GM12892 (cell line): ENCODE data around the gene TAOK3.

Source experiments
- DNase-seq: peaks from one replicate; pipeline ENCODE4 v3.0.0; 2011; ENCODE audit not compliant: insufficient read length
- FAIRE-seq: peaks from 2 replicates; lab custom pipeline; 2011; peaks lifted over from hg19 to GRCh38; lab: Jason Lieb, UNC
- POLR2A ChIP-seq: IDR thresholded peaks from 2 replicates; pipeline ENCODE4 v1.6.1; 2011; ENCODE audit warnings: low read depth, low read length, control low read depth
- POLR2AphosphoS5 ChIP-seq: IDR thresholded peaks from 2 replicates; pipeline ENCODE4 v1.6.1; 2011; ENCODE audit warnings: low read depth, low read length, control low read depth
- TAF1 ChIP-seq: IDR thresholded peaks from 2 replicates; pipeline ENCODE4 v1.6.1; 2011; ENCODE audit warnings: low read depth, mild to moderate bottlenecking, control low read depth, low read length, borderline replicate concordance

The TAOK3 gene

GRCh38 chr12:118219106-118219505, 153.6 kb downstream of the TAOK3 start:
- no peak for DNase-seq
- FAIRE-seq, result no peak
- TF ChIP-seq POLR2AphosphoS5 (no peak), POLR2A (no peak), TAF1 (no peak)

- no peak for FAIRE-seq
- TF ChIP-seq TAF1, result no peak
- TF ChIP-seq POLR2AphosphoS5, result no peak
- no peak for TF ChIP-seq POLR2A
- no peak for DNase-seq
These were observed 159.3 kb downstream of the TAOK3 start for GRCh38 chr12:118213452-118213851.

GRCh38 chr12:118212606-118213005, 160.1 kb downstream of the TAOK3 start:
- TF ChIP-seq TAF1 (no peak), POLR2AphosphoS5 (no peak), POLR2A (no peak)
- FAIRE-seq (no peak), DNase-seq (no peak)

GRCh38 chr12:118206107-118206412, 166.6 kb downstream of the TAOK3 start:
- no peak for DNase-seq
- FAIRE-seq, result peak; percentile 48
- TF ChIP-seq POLR2A (no peak), TAF1 (no peak), POLR2AphosphoS5 (no peak)

GRCh38 chr12:118193958-118194357, 178.7 kb downstream of the TAOK3 start:
- FAIRE-seq (no peak), DNase-seq (no peak)
- TF ChIP-seq POLR2AphosphoS5, result no peak

GRCh38 chr12:118193477-118193876, 179.2 kb downstream of the TAOK3 start:
- FAIRE-seq (no peak), DNase-seq (no peak)
- TF ChIP-seq TAF1 (no peak), POLR2A (no peak), POLR2AphosphoS5 (no peak)

- no peak for DNase-seq
- FAIRE-seq, result peak; percentile 9
- TF ChIP-seq POLR2AphosphoS5 (no peak), POLR2A (no peak), TAF1 (no peak)
These were observed 182.4 kb downstream of the TAOK3 start for GRCh38 chr12:118190266-118190665.

- FAIRE-seq, result no peak
- no peak for DNase-seq
These were observed 182.9 kb downstream of the TAOK3 start for GRCh38 chr12:118189741-118190191.

GRCh38 chr12:118188690-118189371, 183.9 kb downstream of the TAOK3 start:
- DNase-seq (no peak), FAIRE-seq (no peak)
- TF ChIP-seq POLR2AphosphoS5, result no peak
- TF ChIP-seq POLR2A, result no peak
- TF ChIP-seq TAF1, result no peak

More at GRCh38 chr12:118189741-118190191, 182.9 kb downstream of the TAOK3 start:
- no peak for TF ChIP-seq TAF1
- no peak for TF ChIP-seq POLR2A
- TF ChIP-seq POLR2AphosphoS5, result no peak

- TF ChIP-seq POLR2A (no peak), TAF1 (no peak), POLR2AphosphoS5 (no peak)
- FAIRE-seq (no peak), DNase-seq (no peak)
These were observed 184.8 kb downstream of the TAOK3 start for GRCh38 chr12:118187751-118188435.

- DNase-seq (no peak), FAIRE-seq (peak; percentile 64)
- no peak for TF ChIP-seq POLR2A
- no peak for TF ChIP-seq TAF1
- no peak for TF ChIP-seq POLR2AphosphoS5
These were observed 186.9 kb downstream of the TAOK3 start for GRCh38 chr12:118185602-118186397.
